ENCODE results near the gene SLC22A1. TPM values are rescaled to one million over a fixed set of nuclear protein-coding genes. Genes with fewer than 3 reads are reported as not detected.

Gene SLC22A1
- total and polyA plus RNA-seq, 2 of the 8 experiments (the other 6 are each of a cell fraction or from before 2014, with no cell fraction given): 0.12 to 0.45 TPM

DNA sequence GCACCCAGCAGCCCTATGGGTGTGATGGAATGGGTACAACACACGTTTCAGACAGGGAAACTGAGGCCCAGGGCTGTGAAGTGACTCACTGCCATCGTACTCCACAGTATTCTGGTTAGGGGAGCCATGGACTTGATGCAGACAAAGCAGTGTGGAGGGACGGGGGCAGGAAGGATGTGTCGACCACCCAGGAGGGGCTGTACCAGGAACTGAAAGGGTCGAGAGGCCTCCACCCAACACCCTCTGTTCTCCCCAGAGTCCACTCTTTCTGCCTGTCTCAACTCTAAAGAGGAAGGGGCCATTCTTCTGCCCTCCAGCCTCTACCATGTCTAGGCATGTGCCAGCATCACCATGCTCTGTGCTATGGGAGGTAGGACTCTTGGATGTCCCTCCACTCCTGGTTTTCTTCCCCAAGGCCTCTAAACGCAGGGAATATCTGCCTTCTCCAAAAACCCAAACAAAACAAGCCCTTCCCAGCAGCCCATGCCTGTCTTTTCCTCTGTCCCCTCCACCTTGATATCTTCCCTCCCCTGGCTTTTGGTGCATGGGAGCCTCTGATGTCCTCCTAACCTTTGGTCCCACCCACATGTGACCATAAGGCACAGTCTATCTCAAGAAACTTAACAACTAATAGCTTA is 7.4 kb downstream of the SLC22A1 start:
- no peaks in the 10 kb centered on the region for H3K9me3 ChIP-seq (ENCODE audit: insufficient read depth in 2 of 2, low read depth in 1 of 2, low read length in 1 of 2)
- no peak overlapping the region for H3K4me2 ChIP-seq (ENCODE audit: insufficient read depth in 1 of 2, low read depth in 2 of 2, low read length in 2 of 2)
- no peak for DNase-seq (ENCODE audit: low read depth in 1 of 2, low spot score in 2 of 2)
- POLR2A ChIA-PET (ENCODE audit: partially characterized antibody): interaction anchor here (0.6 to 0.8 kb wide), 2 partner anchors 20 to 114 kb away, joined by 5 read pairs; no protein-coding TSS in a partner anchor
- CTCF ChIA-PET (ENCODE audit: partially characterized antibody): interaction anchor here (0.6 to 3.4 kb wide), 4 partner anchors 9 to 549 kb away, joined by 3 to 17 read pairs (median 5); no protein-coding TSS in a partner anchor
- H3K4ac ChIP-seq (replicated peaks; ENCODE audit: insufficient read length, low read depth, low read length): no peak overlapping the region
- 0 out of 2 replicates have a peak overlapping the region, but pooled peaks have one; percentile 24 for H2AK5ac ChIP-seq (ENCODE audit: low read depth, low read length)
- no peak overlapping the region for H4K8ac ChIP-seq (ENCODE audit: extremely low read depth, insufficient read depth, low read length)
- H2BK15ac ChIP-seq (ENCODE audit: low read length): no peak overlapping the region
- no peak overlapping the region for H3K4me3 ChIP-seq (ENCODE audit: extremely low read depth in 1 of 4, insufficient read depth in 2 of 4, low read depth in 3 of 4, low read length in 4 of 4)
- no peaks in the 10 kb centered on the region for H3K36me3 ChIP-seq (ENCODE audit: control insufficient read depth in 2 of 4, insufficient read depth in 4 of 4, low read length in 3 of 4)
- WGBS, 2 experiments (ENCODE audit: extremely low coverage in 1 of 2, insufficient coverage in 1 of 2, insufficient read length in 1 of 2, insufficient replicate concordance in 2 of 2, low coverage in 1 of 2, low lambda C conversion rate in 2 of 2, missing lambda C conversion rate in 1 of 2): 85% methylated on average over 6 of the region's 6 CpGs; no CpG with 5 or more reads in 1 of the 2 experiments
- no peak overlapping the region for H3K23ac ChIP-seq (ENCODE audit: insufficient read length)
- H4K91ac ChIP-seq (replicated peaks; ENCODE audit: insufficient read length, low read length): no peak overlapping the region
- no peak overlapping the region for H2BK120ac ChIP-seq (replicated peaks; ENCODE audit: low read depth, low read length)
- no peaks in the 10 kb centered on the region for H3K23me2 ChIP-seq (ENCODE audit: low read depth, low read length)
- no peak overlapping the region for H4K5ac ChIP-seq (ENCODE audit: insufficient read length, low read depth, low read length)
- peak overlapping the region; percentile 35; the same call in 1 of the 2 replicates for H2BK5ac ChIP-seq (ENCODE audit: low read depth, low read length)
- H2BK12ac ChIP-seq (ENCODE audit: low read depth, low read length): no peak overlapping the region
- H2AFZ ChIP-seq (ENCODE audit: low read length): no peak overlapping the region
- H3K27me3 ChIP-seq (replicated peaks in 1 of 4; ENCODE audit: control insufficient read depth in 3 of 4, extremely low read depth in 1 of 4, insufficient read depth in 3 of 4, low read length in 3 of 4): no peaks in the 10 kb centered on the region; a peak in 1 of 7 replicates
- no peak overlapping the region for H3K18ac ChIP-seq (ENCODE audit: extremely low read depth, low read length)
- H3K14ac ChIP-seq (ENCODE audit: insufficient read length): no peak overlapping the region
- no peaks in the 10 kb centered on the region for H3K79me1 ChIP-seq (ENCODE audit: low read depth, low read length)
- no peak overlapping the region for H3K27ac ChIP-seq (ENCODE audit: low read depth, low read length)
- no peak for FAIRE-seq
- H3K4me1 ChIP-seq (replicated peaks in 1 of 4; ENCODE audit: control insufficient read depth in 3 of 4, insufficient read depth in 4 of 4, low read length in 3 of 4): peaks cover 7 to 17% (median 11%) of the 10 kb centered on the region in 4 experiments
- H3K56ac ChIP-seq (replicated peaks; ENCODE audit: insufficient read length, low read depth, low read length): no peak overlapping the region
- H4K20me1 ChIP-seq (replicated peaks in 1 of 2; ENCODE audit: control insufficient read depth in 1 of 2, insufficient read depth in 2 of 2, low read length in 2 of 2): no peaks in the 10 kb centered on the region
- no peaks in the 10 kb centered on the region for H3K79me2 ChIP-seq (ENCODE audit: control insufficient read depth in 1 of 2, insufficient read depth in 2 of 2, low read length in 2 of 2)
- no peak overlapping the region for H2BK20ac ChIP-seq (ENCODE audit: low read length)
- no peak overlapping the region for H3K9ac ChIP-seq (replicated peaks in 1 of 4; ENCODE audit: extremely low read depth in 1 of 4, low read depth in 3 of 4, low read length in 3 of 4)
- no peak for TF ChIP-seq RNF2 (IDR thresholded peaks at IDR 0.05; ENCODE audit: borderline replicate concordance, low read depth, low read length, missing control alignments, poor library complexity, severe bottlenecking)
- TF ChIP-seq BCL11A (IDR thresholded peaks at IDR 0.05; ENCODE audit: low read depth in 2 of 2, low read length in 2 of 2): no peak
- no peak for TF ChIP-seq TAF7 (optimal IDR thresholded peaks at IDR 0.05; ENCODE audit: borderline replicate concordance, low read depth, low read length)
- no peak for TF ChIP-seq CBX5 (IDR thresholded peaks at IDR 0.05; ENCODE audit: low read depth, low read length)
- TF ChIP-seq POLR2A (IDR thresholded peaks at IDR 0.05; ENCODE audit: control extremely low read depth in 1 of 2, low read depth in 2 of 2, low read length in 2 of 2): no peak
- no peak for TF ChIP-seq CBX8 (IDR thresholded peaks at IDR 0.05; ENCODE audit: borderline replicate concordance, low read depth, low read length)
- no peak for TF ChIP-seq NANOG (IDR thresholded peaks at IDR 0.05; ENCODE audit: insufficient read depth, low read depth, low read length, poor library complexity, severe bottlenecking)
- TF ChIP-seq ZNF274 (IDR thresholded peaks at IDR 0.05; ENCODE audit: borderline replicate concordance, extremely low read depth, low read length): no peak
- no peak for TF ChIP-seq FOSL1 (IDR thresholded peaks at IDR 0.05; ENCODE audit: insufficient read depth, low read depth, low read length)
- no peak for TF ChIP-seq SP4 (IDR thresholded peaks at IDR 0.05; ENCODE audit: low read length)
- TF ChIP-seq GABPA (IDR thresholded peaks at IDR 0.05; ENCODE audit: borderline replicate concordance, insufficient read depth, low read length): no peak
- TF ChIP-seq, protein P1, sequence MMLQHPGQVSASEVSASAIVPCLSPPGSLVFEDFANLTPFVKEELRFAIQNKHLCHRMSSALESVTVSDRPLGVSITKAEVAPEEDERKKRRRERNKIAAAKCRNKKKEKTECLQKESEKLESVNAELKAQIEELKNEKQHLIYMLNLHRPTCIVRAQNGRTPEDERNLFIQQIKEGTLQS (IDR thresholded peaks at IDR 0.05; ENCODE audit: insufficient read depth, low read depth, low read length): no peak
